ENCODE measurements around the gene METTL2B.
"Not testable (repeated sequence)": the region's sequence is repeated elsewhere in the genome, so short reads cannot be mapped to it uniquely, and the experiment has no call there.

Gene METTL2B

DNA sequence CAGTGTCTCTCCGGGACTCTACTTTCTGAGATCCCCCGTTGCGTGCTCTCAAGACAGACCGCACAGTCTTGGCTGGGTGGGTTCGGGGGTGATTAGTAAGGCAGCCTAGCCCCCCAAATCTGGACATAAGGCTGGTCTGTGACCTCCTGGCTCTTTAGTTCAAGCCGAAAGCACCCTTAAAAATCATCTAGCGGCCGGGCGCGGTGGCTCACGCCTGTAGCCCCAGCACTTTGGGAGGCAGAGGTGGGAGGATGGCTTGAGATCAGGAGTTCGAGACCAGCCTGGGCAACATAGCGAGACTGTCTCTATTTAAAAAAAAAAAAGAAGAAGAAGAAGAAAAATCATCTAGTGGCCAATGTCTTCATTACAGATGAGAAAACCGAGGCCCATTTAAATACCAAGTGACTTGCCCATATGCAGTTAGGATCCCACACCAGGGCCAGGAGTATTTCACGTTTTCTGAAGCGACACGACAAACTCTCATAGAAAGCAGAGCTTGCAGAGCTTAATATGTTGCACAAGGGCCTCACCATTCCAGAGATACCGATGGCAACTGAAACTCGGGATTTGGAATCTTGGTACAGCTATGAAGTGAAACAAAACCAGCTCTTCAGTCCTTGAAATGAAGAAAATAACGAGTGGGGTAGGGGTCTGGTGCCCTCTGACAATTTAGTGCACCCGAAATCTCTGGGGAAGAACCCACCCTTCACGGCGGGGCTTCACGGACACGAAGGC is 21.6 kb upstream of the METTL2B start:
- in situ Hi-C loops (cut with MboI; ENCODE audit: low sequenced_read_pairs): no loop called here

DNA sequence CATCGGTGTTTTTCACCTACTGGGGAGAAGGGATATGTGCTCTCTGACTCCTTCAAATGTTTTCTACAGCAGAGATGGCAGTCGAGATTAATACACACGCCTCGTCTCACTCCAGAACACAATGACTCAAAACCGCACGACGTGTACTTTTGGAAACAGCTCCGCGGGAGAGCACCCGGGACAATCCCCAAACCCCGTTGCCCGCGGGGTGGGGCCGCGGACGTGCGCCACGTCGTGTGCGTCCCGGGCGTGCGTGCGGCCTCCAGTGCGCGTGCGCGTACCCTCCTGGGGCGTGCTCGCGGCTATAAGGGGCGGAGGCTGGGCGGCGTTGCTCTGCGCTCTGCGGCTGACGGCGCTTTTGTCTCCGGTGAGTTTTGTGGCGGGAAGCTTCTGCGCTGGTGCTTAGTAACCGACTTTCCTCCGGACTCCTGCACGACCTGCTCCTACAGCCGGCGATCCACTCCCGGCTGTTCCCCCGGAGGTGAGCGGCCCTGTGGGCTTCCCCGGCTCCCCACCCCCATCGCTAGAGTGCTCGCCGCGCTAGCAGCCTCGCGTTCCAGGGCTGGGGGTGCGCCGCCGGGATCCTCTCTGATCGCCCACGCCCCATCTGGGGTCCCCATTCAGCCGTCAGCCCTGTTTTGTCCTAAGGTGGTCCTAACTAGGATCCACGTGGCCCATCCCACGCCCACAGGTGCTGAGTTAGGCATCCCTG is 20.8 kb upstream of the METTL2B start, which contains the start of gene HILPDA:
HILPDA (plus strand) TSS at position 336 of the 712 bp plus-strand sequence. CDS start 1,391 bp downstream, outside the sequence.
- in situ Hi-C loops (cut with MboI; ENCODE audit: low sequenced_read_pairs): no loop called here

DNA sequence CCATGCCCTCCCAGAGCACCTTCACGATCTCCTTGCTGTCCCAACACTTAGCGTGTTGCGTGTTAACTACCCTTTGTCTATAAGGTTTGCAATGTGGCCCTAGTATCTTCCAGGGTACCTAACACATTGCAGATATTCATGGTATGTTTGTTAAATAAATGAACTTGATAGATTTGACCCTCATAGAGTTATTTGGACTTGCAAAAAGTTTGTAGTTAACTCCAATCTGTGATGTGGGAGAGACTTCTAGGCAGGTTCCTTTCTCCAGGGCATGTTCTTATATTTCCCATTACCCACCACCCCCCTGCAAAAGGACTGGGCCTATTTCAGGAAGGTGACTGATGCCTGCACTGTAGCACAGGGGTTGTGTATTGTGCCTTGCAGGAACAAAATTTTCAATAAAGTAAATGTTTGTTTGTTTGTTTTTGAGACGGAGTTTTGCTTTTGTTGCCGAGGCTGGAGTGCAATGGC is 20.3 kb upstream of the METTL2B start:
- in situ Hi-C loops (cut with MboI; ENCODE audit: low sequenced_read_pairs): no loop called here

DNA sequence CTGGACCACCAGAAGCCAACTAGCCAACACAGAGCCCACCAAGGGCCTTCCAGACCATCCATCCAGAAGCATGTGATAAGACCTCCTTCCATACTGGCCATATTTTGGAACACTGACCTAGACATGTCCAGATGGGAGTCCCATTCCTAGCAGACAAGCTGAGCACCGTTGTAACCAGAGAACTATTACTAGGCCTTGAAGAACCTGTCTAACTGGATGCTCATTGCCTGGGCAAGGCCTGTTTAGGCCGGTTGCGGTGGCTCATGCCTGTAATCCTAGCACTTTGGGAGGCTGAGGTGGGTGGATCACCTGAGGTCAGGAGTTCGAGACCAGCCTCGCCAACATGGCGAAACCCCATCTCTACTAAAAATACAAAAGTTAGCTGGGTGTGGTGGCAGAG is 19.2 kb upstream of the METTL2B start:
- in situ Hi-C loops (cut with MboI; ENCODE audit: low sequenced_read_pairs): not testable (repeated sequence)

DNA sequence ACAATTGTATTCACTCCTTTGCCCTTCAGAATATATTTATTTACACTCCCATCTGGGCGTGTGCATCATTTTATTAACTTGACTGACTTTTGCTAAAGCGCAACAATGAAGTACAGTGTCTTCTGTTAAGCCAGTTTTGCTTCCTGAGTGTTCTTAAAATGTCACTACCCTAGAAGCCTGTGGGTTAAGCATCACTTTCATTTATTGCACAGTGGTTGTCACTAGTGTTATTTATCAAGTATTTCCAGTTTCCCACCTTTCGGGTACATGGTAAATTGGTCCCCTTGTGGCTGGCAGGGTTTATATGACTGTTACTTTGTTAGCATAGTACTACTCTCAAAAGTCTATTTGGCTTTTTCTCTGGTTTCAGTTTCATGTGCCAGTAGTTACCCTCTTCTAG is 17.6 kb upstream of the METTL2B start:
- in situ Hi-C loops (cut with MboI; ENCODE audit: low sequenced_read_pairs): no loop called here

DNA sequence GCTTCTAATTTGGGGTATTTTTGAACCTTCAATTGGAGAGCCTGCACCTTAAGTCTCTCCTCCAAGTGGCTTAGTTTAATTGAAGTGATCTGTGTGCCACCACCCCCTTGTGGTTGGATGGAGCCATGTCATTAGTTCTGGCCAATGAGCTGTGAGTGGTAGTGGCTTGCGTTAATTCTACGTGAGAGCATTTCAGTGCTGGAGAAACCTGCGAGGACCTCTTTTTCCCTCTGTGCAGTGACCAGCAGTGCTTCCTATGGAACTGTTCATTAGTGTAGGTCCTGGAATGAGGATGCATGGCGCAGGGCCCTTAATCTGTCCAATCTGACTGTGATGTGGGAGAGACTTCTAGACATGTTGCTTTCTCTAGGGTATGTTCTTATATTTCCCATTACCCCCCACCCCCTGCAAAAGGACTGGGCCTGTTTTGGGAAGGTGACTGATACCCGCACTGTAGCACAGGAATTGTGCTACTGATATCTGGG is 17.1 kb upstream of the METTL2B start:
- in situ Hi-C loops (cut with MboI; ENCODE audit: low sequenced_read_pairs): no loop called here

DNA sequence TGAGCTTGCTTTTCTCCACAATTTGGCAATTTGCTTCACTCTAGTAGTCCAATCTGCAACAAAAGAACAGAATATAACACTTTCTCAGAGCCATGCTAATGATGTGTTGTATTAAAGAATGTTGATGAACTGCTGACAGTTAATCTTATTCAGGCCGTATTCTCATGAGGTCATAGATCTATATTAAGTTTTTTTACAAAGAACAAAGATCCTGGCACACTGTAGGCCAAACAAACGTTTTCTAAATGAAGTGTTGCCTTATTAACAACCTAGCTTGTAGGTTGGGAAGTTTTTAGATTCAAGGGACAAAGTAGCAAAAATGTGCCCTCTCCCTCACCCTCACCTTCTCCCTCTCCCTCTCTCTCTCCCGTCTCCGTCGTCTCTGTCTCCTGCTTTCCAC is 14.1 kb upstream of the METTL2B start:
- in situ Hi-C loops (cut with MboI; ENCODE audit: low sequenced_read_pairs): no loop called here

DNA sequence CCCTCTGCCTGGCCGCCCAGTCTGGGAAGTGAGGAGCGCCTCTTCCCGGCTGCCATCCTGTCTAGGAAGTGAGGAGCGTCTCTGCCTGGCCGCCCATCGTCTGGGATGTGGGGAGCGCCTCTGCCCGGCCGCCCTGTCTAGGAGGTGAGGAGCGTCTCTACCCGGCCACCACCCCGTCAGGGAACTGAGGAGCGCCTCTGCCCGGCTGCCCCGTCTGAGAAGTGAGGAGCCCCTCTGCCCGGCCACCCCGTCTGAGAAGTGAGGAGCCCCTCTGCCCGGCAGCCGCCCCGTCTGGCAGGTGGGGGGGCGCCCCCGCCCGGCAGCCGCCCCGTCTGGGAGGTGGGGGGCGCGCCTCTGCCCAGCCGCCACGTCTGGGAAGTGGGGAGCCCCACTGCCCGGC is 13.2 kb upstream of the METTL2B start:
- in situ Hi-C loops (cut with MboI; ENCODE audit: low sequenced_read_pairs): not testable (repeated sequence)

DNA sequence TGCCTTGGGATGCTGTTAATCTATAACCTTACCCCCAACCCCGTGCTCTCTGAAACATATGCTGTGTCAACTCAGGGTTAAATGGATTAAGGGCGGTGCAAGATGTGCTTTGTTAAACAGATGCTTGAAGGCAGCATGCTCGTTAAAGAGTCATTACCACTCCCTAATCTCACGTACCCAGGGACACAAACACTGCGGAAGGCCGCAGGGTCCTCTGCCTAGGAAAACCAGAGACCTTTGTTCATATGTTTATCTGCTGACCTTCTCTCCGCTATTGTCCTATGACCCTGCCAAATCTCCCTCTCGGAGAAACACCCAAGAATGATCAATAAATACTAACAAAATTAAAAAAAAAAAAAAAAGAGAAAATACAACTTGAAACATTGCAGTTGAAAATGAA is 12.6 kb upstream of the METTL2B start:
- in situ Hi-C loops (cut with MboI; ENCODE audit: low sequenced_read_pairs): not testable (repeated sequence)

DNA sequence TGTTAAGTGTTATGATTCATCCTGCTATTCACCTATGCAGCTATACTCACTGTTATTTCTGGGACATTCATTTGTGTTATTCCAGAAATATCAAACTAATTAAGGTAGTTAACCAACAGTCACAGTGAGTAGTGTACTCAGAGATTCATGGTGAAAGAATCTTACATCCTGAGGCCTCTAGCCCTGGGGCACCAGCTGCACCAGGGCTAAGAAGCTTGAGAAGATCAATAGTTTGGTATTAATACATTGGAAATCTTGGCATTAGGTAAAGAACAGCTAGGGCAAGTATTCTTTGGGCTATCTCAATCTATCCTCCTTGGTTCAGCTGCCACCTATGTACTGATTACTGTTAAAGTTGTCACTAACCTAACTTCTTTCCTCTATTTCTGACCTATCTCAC is 9.7 kb upstream of the METTL2B start:
- in situ Hi-C loops (cut with MboI; ENCODE audit: low sequenced_read_pairs): not testable (repeated sequence)

DNA sequence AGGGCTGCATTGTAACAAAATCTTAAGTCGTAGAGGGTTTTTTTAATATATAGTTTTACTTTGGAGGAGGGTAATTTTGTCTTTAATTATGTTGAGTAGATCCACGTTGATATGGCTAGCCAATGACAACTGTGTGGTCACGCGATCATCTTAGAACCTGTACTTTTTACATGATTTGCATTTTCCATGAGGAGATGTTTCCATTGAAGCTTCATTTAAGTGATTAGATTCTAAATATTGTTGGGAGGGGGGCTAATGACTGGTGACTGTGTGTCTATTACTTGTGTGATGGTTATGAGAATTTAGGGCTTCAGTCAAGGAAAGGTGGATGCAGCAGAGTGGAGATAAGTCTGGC is 765 bp downstream of the METTL2B start:
- in situ Hi-C loops (cut with MboI; ENCODE audit: low sequenced_read_pairs): not testable (repeated sequence)

- in situ Hi-C loops (cut with MboI; ENCODE audit: low sequenced_read_pairs): not testable (repeated sequence)
Measured at GRCh38 chr7:128479082-128479481, 2.5 kb downstream of the METTL2B start.

GRCh38 chr7:128488134-128488533 is 11.6 kb downstream of the METTL2B start:
- in situ Hi-C loops (cut with MboI; ENCODE audit: low sequenced_read_pairs): not testable (repeated sequence)

GRCh38 chr7:128497405-128497804 is 20.9 kb downstream of the METTL2B start:
- in situ Hi-C loops (cut with MboI; ENCODE audit: low sequenced_read_pairs): no loop called here

DNA sequence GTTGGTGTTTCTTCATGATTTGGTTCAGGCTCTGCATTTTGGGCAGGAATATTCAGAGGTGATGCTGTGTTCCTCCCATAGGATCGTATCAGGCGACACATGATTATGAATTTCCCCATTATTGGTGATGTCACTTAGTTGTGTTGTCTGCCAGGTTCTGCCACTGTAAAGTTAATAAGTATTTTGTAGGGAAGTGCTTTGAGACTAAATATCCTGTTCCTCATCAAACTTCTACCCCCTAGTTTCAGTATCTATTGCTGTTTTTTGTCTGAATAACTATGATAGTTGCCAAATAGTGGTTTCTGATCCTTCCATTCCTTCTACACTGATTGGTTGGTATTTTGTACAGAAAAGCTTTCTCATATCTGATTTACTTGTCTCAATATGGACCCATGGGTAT is 28.9 kb downstream of the METTL2B start:
- in situ Hi-C loops (cut with MboI; ENCODE audit: low sequenced_read_pairs): not testable (repeated sequence)

GRCh38 chr7:128506819-128507218 is 30.3 kb downstream of the METTL2B start:
- in situ Hi-C loops (cut with MboI; ENCODE audit: low sequenced_read_pairs): not testable (repeated sequence)

DNA sequence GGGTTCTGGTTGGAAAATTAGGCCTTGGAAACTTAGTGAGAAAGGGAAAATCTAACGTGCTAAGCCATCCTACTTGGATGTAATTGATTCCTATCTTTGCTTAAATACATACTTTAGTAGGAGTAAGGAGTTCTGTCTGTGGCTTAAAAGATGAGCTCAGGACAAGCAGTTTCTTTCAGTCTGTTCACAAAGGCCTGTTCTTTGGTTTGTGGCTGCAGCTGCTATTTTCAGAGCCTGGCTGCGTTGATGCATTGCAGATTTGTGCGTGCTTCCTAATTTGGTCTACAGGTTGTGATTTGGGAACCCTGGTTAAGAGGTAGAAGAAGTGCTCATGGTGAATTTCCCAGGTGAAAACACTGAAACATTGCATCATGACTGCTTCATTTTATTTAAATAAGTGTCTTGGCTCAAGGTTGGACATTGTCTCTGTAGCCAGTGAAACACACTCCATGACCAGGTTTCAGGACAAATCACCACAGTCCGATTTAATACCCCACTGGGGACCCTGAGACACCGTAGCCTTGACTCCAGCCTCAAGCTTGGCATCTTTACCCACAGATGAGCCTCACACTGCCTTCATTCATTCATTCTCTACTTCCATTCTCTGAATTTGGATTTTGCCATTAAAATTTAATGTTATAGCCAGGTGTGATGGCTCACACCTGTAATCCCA is 30.9 kb downstream of the METTL2B start:
- in situ Hi-C loops (cut with MboI; ENCODE audit: low sequenced_read_pairs): not testable (repeated sequence)

GRCh38 chr7:128511692-128512091 is 35.1 kb downstream of the METTL2B start:
- in situ Hi-C loops (cut with MboI; ENCODE audit: low sequenced_read_pairs): not testable (repeated sequence)

DNA sequence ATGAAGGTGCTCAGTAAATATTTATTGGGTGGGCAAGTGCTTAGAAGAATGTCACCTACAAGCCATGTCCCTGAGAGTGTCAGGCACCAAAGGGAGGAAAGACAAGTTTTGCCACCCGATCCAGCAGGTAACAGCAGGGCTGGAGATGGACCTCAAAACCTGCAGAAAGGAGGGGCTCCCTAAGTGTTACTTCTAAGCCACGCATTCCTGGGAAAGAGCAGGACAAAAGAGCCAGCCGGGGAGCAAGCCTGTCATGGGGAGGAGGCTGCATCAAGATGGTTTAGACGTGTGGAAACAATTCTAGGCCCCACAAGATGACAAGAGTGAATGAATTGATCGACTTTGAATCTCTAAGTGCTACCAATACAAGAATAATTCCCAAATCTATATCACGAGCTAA is 38.7 kb downstream of the METTL2B start:
- in situ Hi-C loops (cut with MboI; ENCODE audit: low sequenced_read_pairs): not testable (repeated sequence)

DNA sequence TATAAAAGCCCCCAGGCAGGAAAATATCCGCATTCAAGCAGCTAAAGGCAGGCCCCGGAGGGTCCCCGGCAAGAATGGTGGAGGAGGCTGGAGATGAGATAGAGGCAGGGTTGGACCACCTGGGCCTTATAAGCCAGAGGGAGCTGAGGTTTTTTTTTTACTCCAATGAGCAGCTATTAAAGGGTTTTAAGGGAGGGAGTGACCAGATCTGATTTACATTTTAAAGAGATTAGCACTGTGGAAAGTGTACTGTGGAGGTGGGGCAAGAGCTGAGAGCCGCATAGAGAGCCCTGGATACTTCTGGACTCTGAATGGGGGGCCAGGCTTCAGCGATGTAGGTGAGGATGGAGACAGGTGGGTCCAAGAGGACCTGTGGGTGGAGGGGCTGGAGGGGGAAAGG is 40.5 kb downstream of the METTL2B start:
- in situ Hi-C loops (cut with MboI; ENCODE audit: low sequenced_read_pairs): not testable (repeated sequence)

- in situ Hi-C loops (cut with MboI; ENCODE audit: low sequenced_read_pairs): not testable (repeated sequence)
Measured at GRCh38 chr7:128523226-128523931, 46.8 kb downstream of the METTL2B start.
